GM23248 (cell line): Measurements from ENCODE around the gene RSPH9.

Source experiments
- EZH2 ChIP-seq: fragments of 200-600 bp; sonication (generic); IDR thresholded peaks from 2 replicates; pipeline ENCODE4 v1.6.1; 2018; ENCODE audit warnings: antibody characterized with exemption, mild to moderate bottlenecking; ENCODE audit not compliant: insufficient read depth, poor library complexity, severe bottlenecking
- EZH2phosphoT487 ChIP-seq: fragments of 200-600 bp; sonication (generic); IDR thresholded peaks from 2 replicates; pipeline ENCODE4 v1.6.1; 2018; ENCODE audit warnings: antibody characterized with exemption, moderate library complexity, mild to moderate bottlenecking, low read depth; ENCODE audit not compliant: insufficient read depth

DNA sequence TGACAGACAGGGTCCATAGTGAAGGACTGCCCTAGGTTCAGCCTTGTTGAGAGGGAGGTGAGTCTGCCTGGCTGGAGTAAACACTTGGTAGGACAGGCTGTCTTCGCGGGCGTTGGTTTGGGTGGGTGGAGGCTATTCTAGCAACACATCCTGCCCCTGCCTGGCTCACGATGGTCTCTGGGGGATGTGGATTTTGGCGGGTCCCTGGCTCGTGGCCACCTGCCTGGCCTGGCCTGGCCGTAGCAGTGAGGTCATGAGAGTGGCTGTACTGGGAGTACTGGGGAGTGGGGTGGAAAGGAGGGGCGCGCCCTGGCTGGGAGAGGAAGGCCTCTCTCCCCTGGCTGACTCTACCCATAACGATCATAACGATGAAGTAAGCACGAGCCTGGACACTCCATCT, 73.0 kb downstream of the RSPH9 start:
- TF ChIP-seq EZH2phosphoT487 (no peak), EZH2 (no peak)
